ENCODE results near the gene MCF2L. TPM values are rescaled to one million over a fixed set of nuclear protein-coding genes. Genes with fewer than 3 reads are reported as not detected.

Gene MCF2L
- total and polyA plus RNA-seq, 10 of the 15 experiments (the other 5 are each of a cell fraction or from before 2014, with no cell fraction given) = 0.06 to 1.1 (median 0.21) TPM; not detected in 2

GRCh38 chr13:113113846-113114271, 144.8 kb downstream of the MCF2L start:
- no peak overlapping the region for H2AFZ ChIP-seq (ENCODE audit: control insufficient read depth, low read depth, low read length)
- in situ Hi-C loops (cut with MboI) (no loop called here), intact Hi-C loops (cut with micrococcal nuclease; ENCODE audit: unreplicated experiment) (no loop called here)
- no peaks in the 10 kb centered on the region for H3K4me1 ChIP-seq (ENCODE audit: control insufficient read depth, insufficient read depth, low read length)
- no peaks in the 10 kb centered on the region for H3K27me3 ChIP-seq (replicated peaks in 1 of 2; ENCODE audit: control insufficient read depth in 2 of 2, insufficient read depth in 2 of 2, low read length in 1 of 2)
- DNase-seq (ENCODE audit: low read depth, low spot score) (no peak), FAIRE-seq (no peak), ATAC-seq (no peak)
- no TSS peak for BruUV-seq (replicated peaks)
- peaks cover 1% of the 10 kb centered on the region; the same call in 1 of the 3 replicates for H3K9me3 ChIP-seq (replicated peaks; ENCODE audit: control insufficient read depth, insufficient read depth, low read length)
- ChIA-PET CTCF (no interaction called here), SMC1A (ENCODE audit: uncharacterized antibody, unreplicated experiment) (no interaction called here), RAD21 (ENCODE audit: unreplicated experiment) (no interaction called here), POLR2A (no interaction called here)
- no peaks in the 10 kb centered on the region for H3K79me2 ChIP-seq (ENCODE audit: control insufficient read depth, insufficient read depth, low read length)
- no peak overlapping the region for H3K9ac ChIP-seq (ENCODE audit: control insufficient read depth, insufficient read depth, low read length)
- H4K20me1 ChIP-seq (ENCODE audit: control insufficient read depth, insufficient read depth) = no peaks in the 10 kb centered on the region
- TF ChIP-seq EED (IDR thresholded peaks at IDR 0.05; ENCODE audit: low read depth) (no peak), ZNF687 (IDR thresholded peaks at IDR 0.05) (no peak), IKZF2 (IDR thresholded peaks at IDR 0.05) (no peak), RFX5 (IDR thresholded peaks at IDR 0.05; ENCODE audit: low read depth, low read length) (no peak), HCFC1 (IDR thresholded peaks at IDR 0.05; ENCODE audit: low read length) (no peak), LARP7 (IDR thresholded peaks at IDR 0.05) (no peak), TARDBP (IDR thresholded peaks at IDR 0.05; ENCODE audit: borderline replicate concordance) (no peak), NFYB (IDR thresholded peaks at IDR 0.05; ENCODE audit: insufficient read depth, low read depth, low read length) (no peak), KAT2A (conservative IDR thresholded peaks at IDR 0.05; ENCODE audit: control insufficient read depth, low read depth, low read length) (no peak), ESRRA (IDR thresholded peaks at IDR 0.05; ENCODE audit: low read length) (no peak), BACH1 (IDR thresholded peaks at IDR 0.05; ENCODE audit: borderline replicate concordance) (no peak), CBX3 (IDR thresholded peaks at IDR 0.05; ENCODE audit: borderline replicate concordance, low read depth) (no peak), CREM (IDR thresholded peaks at IDR 0.05; ENCODE audit: low read depth) (no peak), CTCF (IDR thresholded peaks at IDR 0.05 in 2 of 3, conservative IDR thresholded peaks at IDR 0.05 in 1 of 3; ENCODE audit: control insufficient read depth in 2 of 3, extremely low read depth in 1 of 3, insufficient read depth in 1 of 3, low read depth in 3 of 3, low read length in 3 of 3) (no peak), RAD51 (IDR thresholded peaks at IDR 0.05) (no peak), RAD21 (IDR thresholded peaks at IDR 0.05; ENCODE audit: insufficient read depth, low read depth, low read length) (no peak), ZNF207 (IDR thresholded peaks at IDR 0.05; ENCODE audit: borderline replicate concordance) (no peak), NR2C2 (IDR thresholded peaks at IDR 0.05; ENCODE audit: borderline replicate concordance, control insufficient read depth, insufficient read length, low read depth) (no peak)
- no peaks in the 10 kb centered on the region for H3K36me3 ChIP-seq (ENCODE audit: control insufficient read depth in 2 of 2, insufficient read depth in 2 of 2, low read length in 1 of 2)
- no peak overlapping the region for H3K4me3 ChIP-seq
- whole genome bisulfite sequencing (ENCODE audit: insufficient coverage, insufficient replicate concordance, low lambda C conversion rate, missing lambda C conversion rate) = 37% methylated on average over 8 of the region's 8 CpGs
- H3K4me2 ChIP-seq (ENCODE audit: control insufficient read depth, insufficient read depth) = no peak overlapping the region
- H3K27ac ChIP-seq (ENCODE audit: control insufficient read depth, insufficient read depth) = no peak overlapping the region
